K562 (cell line): ENCODE measurements around the gene SPTLC2. TPM values are rescaled to one million over a fixed set of nuclear protein-coding genes. Genes with fewer than 3 reads are reported as not detected.

Source experiments
- ATAC-seq: fragments of 200-7000 bp; cut with Tn5 transposase; 3 replicates; pipeline ENCODE4 v1.9.1; 2020; ENCODE audit warnings: moderate library complexity
- BruUV-seq: library from RNA; stranded (reverse); fragments of 400-500 nt; replicated peaks from 2 replicates; lab custom pipeline; 2021; lab: Mats Ljungman, UMichigan
- CTCF ChIA-PET: fragments of 300-600 bp; formaldehyde crosslinking; extraction: SDS; loops from one replicate; lab custom pipeline; 2021; ENCODE audit warnings: low intra/inter-chr PET ratio; lab: Yijun Ruan, JAX
- POLR2A ChIA-PET: fragments of 300-600, 350-650 bp; sonication (Branson Sonifier 250); formaldehyde crosslinking; extraction: SDS; loops from one replicate; lab custom pipeline; 2021; ENCODE audit warnings: antibody characterized with exemption, inconsistent platforms; lab: Yijun Ruan, JAX
- DNase-seq, 4 experiments: peaks; one replicate each; pipeline versions ENCODE4 v3.0.0 to v3.0.0-alpha.2; 2011 to 2018; ENCODE audit warnings: low spot score in 3 of 4, mixed read lengths in 3 of 4; ENCODE audit errors: extremely low read depth in 1 of 4
- FAIRE-seq: peaks from 2 replicates; lab custom pipeline; 2011; peaks lifted over from hg19 to GRCh38; lab: Jason Lieb, UNC
- H2AFZ ChIP-seq: 2 replicates; pipeline ENCODE4 v1.6.0; 2011; ENCODE audit warnings: low read depth, low read length, control low read depth, inconsistent platforms
- H3K27ac ChIP-seq: fragments of 200-600 bp; 3 replicates; pipeline ENCODE4 v1.8.0; 2011; ENCODE audit warnings: low read depth, mild to moderate bottlenecking, control low read depth, inconsistent platforms, low read length, moderate library complexity, mixed read lengths; ENCODE audit errors: extremely low read depth
- H3K27me3 ChIP-seq, 2 experiments: fragments of 300-600 bp in 1 of 2; 2 replicates in 1 of 2; 3 replicates in 1 of 2; pipeline versions ENCODE4 v1.6.0 to v1.8.0; 2011; ENCODE audit warnings: inconsistent platforms in 2 of 2, low read length in 2 of 2, mild to moderate bottlenecking in 1 of 2, mixed read lengths in 1 of 2, moderate library complexity in 1 of 2; ENCODE audit not compliant: control insufficient read depth in 2 of 2, insufficient read depth in 2 of 2
- H3K36me3 ChIP-seq: fragments of 300-600 bp; 3 replicates; pipeline ENCODE4 v1.8.0; 2011; ENCODE audit warnings: mild to moderate bottlenecking, low read length, inconsistent platforms; ENCODE audit not compliant: control insufficient read depth, insufficient read depth
- H3K4me1 ChIP-seq, 2 experiments: fragments of 200-600 bp in 1 of 2; replicated peaks in 1 of 2; 2 replicates in 1 of 2; 3 replicates in 1 of 2; pipeline versions ENCODE4 v1.5.1 to v1.8.0; 2011; ENCODE audit warnings: inconsistent platforms in 2 of 2, low read length in 2 of 2, mild to moderate bottlenecking in 1 of 2, mixed read lengths in 1 of 2, moderate library complexity in 1 of 2; ENCODE audit not compliant: control insufficient read depth in 2 of 2, insufficient read depth in 2 of 2
- H3K4me2 ChIP-seq: 2 replicates; pipeline ENCODE4 v1.6.1; 2011; ENCODE audit warnings: low read length, control low read depth, inconsistent platforms, mixed read lengths; ENCODE audit not compliant: insufficient read depth
- H3K4me3 ChIP-seq: fragments of 200-600 bp; sonication (generic), shearing (Covaris generic); 2 replicates; pipeline ENCODE4 v1.5.1; 2016; ENCODE audit warnings: control low read depth, inconsistent platforms
- H3K79me2 ChIP-seq: fragments of 200-600 bp; 3 replicates; pipeline ENCODE4 v1.8.0; 2011; ENCODE audit warnings: low read length, inconsistent platforms; ENCODE audit not compliant: control insufficient read depth, insufficient read depth
- H3K9ac ChIP-seq, 2 experiments: 2 replicates each; pipeline versions ENCODE4 v1.6.0 to v1.6.1; 2011; ENCODE audit warnings: low read depth in 2 of 2, low read length in 2 of 2, control low read depth in 1 of 2, inconsistent platforms in 1 of 2, mild to moderate bottlenecking in 1 of 2, mixed read lengths in 1 of 2; ENCODE audit not compliant: insufficient read depth in 1 of 2
- H3K9me1 ChIP-seq: one replicate; pipeline ENCODE4 v1.6.0; 2011; ENCODE audit warnings: inconsistent platforms, mild to moderate bottlenecking, low read length, moderate library complexity; ENCODE audit not compliant: control insufficient read depth, insufficient read depth
- H3K9me3 ChIP-seq: replicated peaks from 2 replicates; pipeline ENCODE4 v1.5.1; 2011; ENCODE audit warnings: low read depth, low read length, inconsistent platforms; ENCODE audit not compliant: control insufficient read depth, insufficient read depth
- H4K20me1 ChIP-seq: replicated peaks from 2 replicates; pipeline ENCODE4 v1.6.1; 2011; ENCODE audit warnings: low read length, inconsistent platforms, mixed read lengths; ENCODE audit not compliant: control insufficient read depth, insufficient read depth
- BCOR ChIP-seq: fragments of 450-650 bp; IDR thresholded peaks from 2 replicates; pipeline ENCODE4 v1.6.1; 2016
- DIDO1 ChIP-seq: fragments of 450-650 bp; IDR thresholded peaks from 2 replicates; pipeline ENCODE4 v1.6.1; 2016; ENCODE audit warnings: low read depth, missing biosample characterization, missing genetic modification characterization
- ESRRA ChIP-seq: fragments of 450-650 bp; IDR thresholded peaks from 2 replicates; pipeline ENCODE4 v1.6.1; 2014; ENCODE audit warnings: low read depth, mild to moderate bottlenecking, moderate library complexity, borderline replicate concordance
- HNRNPUL1 ChIP-seq: fragments of 200-400 bp; formaldehyde crosslinking; IDR thresholded peaks from 2 replicates; pipeline ENCODE4 v1.6.1; 2017; ENCODE audit warnings: low read length
- MIER1 ChIP-seq: fragments of 450-650 bp; IDR thresholded peaks from 2 replicates; pipeline ENCODE4 v1.6.1; 2016; ENCODE audit warnings: antibody characterized with exemption, mild to moderate bottlenecking, low read depth
- MYBL2 ChIP-seq, 2 experiments: fragments of 450-650 bp in 1 of 2; sonication (generic) in 1 of 2; formaldehyde crosslinking in 1 of 2; IDR thresholded peaks; 2 replicates each; pipeline versions ENCODE4 v1.6.1 to v1.8.1; 2017 to 2022; ENCODE audit warnings: borderline replicate concordance in 1 of 2, inconsistent platforms in 1 of 2, low read depth in 1 of 2, mild to moderate bottlenecking in 1 of 2, missing genetic modification reagents in 1 of 2, moderate library complexity in 1 of 2
- NCOA2 ChIP-seq, 2 experiments: fragments of 450-650 bp; IDR thresholded peaks; 2 replicates each; pipeline ENCODE4 v1.6.1; 2018; ENCODE audit warnings: mild to moderate bottlenecking in 2 of 2, moderate library complexity in 1 of 2; ENCODE audit not compliant: partially characterized antibody in 2 of 2
- SETDB1 ChIP-seq: IDR thresholded peaks from one replicate; pipeline ENCODE4 v1.6.1; 2012; ENCODE audit warnings: low read length, control low read depth, inconsistent platforms
- ZBTB17 ChIP-seq: fragments of 450-650 bp; formaldehyde crosslinking; IDR thresholded peaks from 2 replicates; pipeline ENCODE4 v1.4.0; 2020; ENCODE audit warnings: mild to moderate bottlenecking
- WGBS: fragments of 100-300 bp; shearing (Covaris generic); methylation state at CpG from one replicate; pipeline ENCODE4 v1.1.6; 2016; ENCODE audit warnings: low coverage, mixed read lengths; ENCODE audit not compliant: insufficient coverage; ENCODE audit errors: missing lambda C conversion rate; 5-methylcytosine and 5-hydroxymethylcytosine counted together
- in situ Hi-C: fragments of 300-500 bp; cut with MboI; formaldehyde crosslinking; loops from 4 replicates; pipeline ENCODE4 v1.15.0; 2018; ENCODE audit warnings: inconsistent platforms, mixed read lengths
- intact Hi-C: fragments of 100-400 bp; cut with micrococcal nuclease; formaldehyde crosslinking; loops from 2 replicates; pipeline ENCODE4 v1.14.2; 2022
- polyA plus RNA-seq, 8 experiments: library from polyadenylated mRNA; depleted of rRNA in 4 of 8; stranded (reverse) in 5 of 8; unstranded in 3 of 8; fragments of >200 nt; fragmentation: Nextera tagmentation in 2 of 8; fragmentation: Illumina TruSeq in 1 of 8; extraction: Ambion mirVana in 2 of 8; extraction: Trizol in 1 of 8; gene quantifications; 2 replicates each; pipeline versions ENCODE4 v1.2.1 to v1.2.3, GENCODE V29; 2011 to 2014; ENCODE audit warnings: inconsistent platforms in 1 of 8, missing spikeins in 1 of 8
- total RNA-seq, 7 experiments: library from RNA; depleted of rRNA in 6 of 7; stranded (reverse); fragments of >200 nt in 6 of 7; fragmentation: Illumina TruSeq in 2 of 7; extraction: Trizol in 2 of 7; gene quantifications; 2 replicates each; pipeline versions ENCODE4 v1.2.1 to v1.2.3, GENCODE V29; 2011 to 2021; ENCODE audit warnings: low replicate concordance in 1 of 7
- TF ChIP-seq, protein P1 (sequence below): fragments of 450-650 bp; IDR thresholded peaks from 2 replicates; pipeline ENCODE4 v1.6.1; 2017; ENCODE audit warnings: mild to moderate bottlenecking, moderate library complexity
- TF ChIP-seq, protein P2 (sequence below): fragments of 250-450 bp; sonication (Bioruptor Pico); IDR thresholded peaks from 2 replicates; pipeline ENCODE4 v1.4.0; 2020; ENCODE audit warnings: borderline replicate concordance
- TF ChIP-seq, protein P3 (sequence below), 2 experiments: IDR thresholded peaks in 1 of 2; conservative IDR thresholded peaks in 1 of 2; 2 replicates each; pipeline ENCODE4 v1.6.1; 2016; ENCODE audit warnings: low read depth in 2 of 2, mild to moderate bottlenecking in 1 of 2, missing compliant biosample characterization in 1 of 2, missing genetic modification characterization in 1 of 2, moderate library complexity in 1 of 2
- TF ChIP-seq, protein P4 (sequence below): fragments of 450-650 bp; IDR thresholded peaks from 2 replicates; pipeline ENCODE4 v1.6.1; 2016; ENCODE audit warnings: mild to moderate bottlenecking

Gene SPTLC2
- total and polyA plus RNA-seq, 9 of the 15 experiments (the other 6 are each of a cell fraction or from before 2014, with no cell fraction given), result 4.5 to 30.4 (median 14.0) TPM

DNA sequence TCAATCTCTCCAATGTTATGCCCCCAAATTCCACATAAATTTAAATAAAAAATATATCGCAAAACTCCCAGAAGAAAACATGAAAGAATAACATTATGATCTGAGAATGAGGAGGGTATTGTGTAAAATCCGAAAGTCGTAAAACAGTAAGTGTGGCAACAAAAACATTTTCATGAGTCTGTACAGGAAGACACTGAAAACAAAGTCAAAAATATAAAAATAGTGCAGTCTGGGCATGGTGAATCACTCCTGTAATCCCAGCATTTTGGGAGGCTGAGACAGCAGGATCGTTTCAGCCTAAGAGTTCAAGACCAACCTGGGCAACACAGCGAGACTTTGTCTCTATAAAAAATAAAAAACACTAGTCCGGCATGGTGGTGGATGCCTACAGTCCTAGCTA is 57.1 kb downstream of the SPTLC2 start (continued):
- TF ChIP-seq, protein P1, sequence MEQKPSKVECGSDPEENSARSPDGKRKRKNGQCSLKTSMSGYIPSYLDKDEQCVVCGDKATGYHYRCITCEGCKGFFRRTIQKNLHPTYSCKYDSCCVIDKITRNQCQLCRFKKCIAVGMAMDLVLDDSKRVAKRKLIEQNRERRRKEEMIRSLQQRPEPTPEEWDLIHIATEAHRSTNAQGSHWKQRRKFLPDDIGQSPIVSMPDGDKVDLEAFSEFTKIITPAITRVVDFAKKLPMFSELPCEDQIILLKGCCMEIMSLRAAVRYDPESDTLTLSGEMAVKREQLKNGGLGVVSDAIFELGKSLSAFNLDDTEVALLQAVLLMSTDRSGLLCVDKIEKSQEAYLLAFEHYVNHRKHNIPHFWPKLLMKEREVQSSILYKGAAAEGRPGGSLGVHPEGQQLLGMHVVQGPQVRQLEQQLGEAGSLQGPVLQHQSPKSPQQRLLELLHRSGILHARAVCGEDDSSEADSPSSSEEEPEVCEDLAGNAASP, result no peak
- TF ChIP-seq DIDO1 (tag) (no peak), BCOR (no peak), NCOA2 (IDR thresholded peaks at IDR 0.05; ENCODE audit: partially characterized antibody in 2 of 2) (no peak), ZBTB17 (CRISPR knock-in tag) (no peak), ESRRA (no peak), SETDB1 (no peak)
- TF ChIP-seq, protein P2, sequence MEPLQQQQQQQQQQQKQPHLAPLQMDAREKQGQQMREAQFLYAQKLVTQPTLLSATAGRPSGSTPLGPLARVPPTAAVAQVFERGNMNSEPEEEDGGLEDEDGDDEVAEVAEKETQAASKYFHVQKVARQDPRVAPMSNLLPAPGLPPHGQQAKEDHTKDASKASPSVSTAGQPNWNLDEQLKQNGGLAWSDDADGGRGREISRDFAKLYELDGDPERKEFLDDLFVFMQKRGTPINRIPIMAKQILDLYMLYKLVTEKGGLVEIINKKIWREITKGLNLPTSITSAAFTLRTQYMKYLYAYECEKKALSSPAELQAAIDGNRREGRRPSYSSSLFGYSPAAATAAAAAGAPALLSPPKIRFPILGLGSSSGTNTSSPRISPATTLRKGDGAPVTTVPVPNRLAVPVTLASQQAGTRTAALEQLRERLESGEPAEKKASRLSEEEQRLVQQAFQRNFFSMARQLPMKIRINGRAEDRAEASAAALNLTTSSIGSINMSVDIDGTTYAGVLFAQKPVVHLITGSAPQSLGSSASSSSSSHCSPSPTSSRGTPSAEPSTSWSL (CRISPR knock-in tag), result no peak

DNA sequence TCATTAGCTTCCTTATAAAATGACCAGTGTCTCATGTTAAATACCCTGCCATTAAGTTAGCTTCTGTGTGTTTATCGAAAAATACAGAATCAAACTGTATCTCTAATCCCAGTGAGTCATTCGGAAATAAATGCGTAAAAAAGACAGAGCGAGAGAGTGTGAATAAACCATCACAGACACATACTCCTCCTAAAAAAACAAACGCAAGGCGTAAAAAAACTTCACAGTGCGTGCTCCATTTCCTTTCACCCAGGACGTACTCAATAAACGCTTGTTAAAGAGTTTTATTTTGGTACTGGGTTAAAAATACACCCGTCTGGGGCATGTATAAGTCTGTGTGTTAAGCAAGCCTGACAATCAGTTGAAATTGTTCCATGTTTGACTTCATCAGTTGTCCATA is 59.0 kb downstream of the SPTLC2 start:
- H3K27ac ChIP-seq, result no peak overlapping the region
- in situ Hi-C loops, result no loop called here
- no peak overlapping the region for H3K9ac ChIP-seq
- BruUV-seq, result no TSS peak
- no peaks in the 10 kb centered on the region for H3K4me1 ChIP-seq
- no peak overlapping the region for H3K4me2 ChIP-seq
- H3K79me2 ChIP-seq, result no peaks in the 10 kb centered on the region
- ChIA-PET POLR2A (no interaction called here), CTCF (no interaction called here)
- DNase-seq, result no peak
- H4K20me1 ChIP-seq, result no peaks in the 10 kb centered on the region
- no peaks in the 10 kb centered on the region for H3K27me3 ChIP-seq
- no peaks in the 10 kb centered on the region for H3K9me3 ChIP-seq
- H3K36me3 ChIP-seq, result peaks cover 50% of the 10 kb centered on the region; the same call in 2 of the 3 replicates
- no peak overlapping the region for H2AFZ ChIP-seq
- no peak for ATAC-seq
- 89% methylated on average over 8 of the region's 10 CpGs for WGBS
- no peak for FAIRE-seq
- no peak overlapping the region for H3K4me3 ChIP-seq
- H3K9me1 ChIP-seq, result no peaks in the 10 kb centered on the region
- intact Hi-C loops, result no loop called here
- TF ChIP-seq MYBL2 (IDR thresholded peaks at IDR 0.05; ENCODE audit: low read depth) (no peak), MYBL2 (CRISPR knock-in tag; IDR thresholded peaks at IDR 0.05; ENCODE audit: borderline replicate concordance) (no peak), MIER1 (no peak), HNRNPUL1 (no peak)
- TF ChIP-seq, protein P3, sequence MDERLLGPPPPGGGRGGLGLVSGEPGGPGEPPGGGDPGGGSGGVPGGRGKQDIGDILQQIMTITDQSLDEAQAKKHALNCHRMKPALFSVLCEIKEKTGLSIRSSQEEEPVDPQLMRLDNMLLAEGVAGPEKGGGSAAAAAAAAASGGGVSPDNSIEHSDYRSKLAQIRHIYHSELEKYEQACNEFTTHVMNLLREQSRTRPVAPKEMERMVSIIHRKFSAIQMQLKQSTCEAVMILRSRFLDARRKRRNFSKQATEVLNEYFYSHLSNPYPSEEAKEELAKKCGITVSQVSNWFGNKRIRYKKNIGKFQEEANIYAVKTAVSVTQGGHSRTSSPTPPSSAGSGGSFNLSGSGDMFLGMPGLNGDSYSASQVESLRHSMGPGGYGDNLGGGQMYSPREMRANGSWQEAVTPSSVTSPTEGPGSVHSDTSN (CRISPR knock-in tag; IDR thresholded peaks at IDR 0.05; ENCODE audit: low read depth), result no peak
- TF ChIP-seq, protein P3 (tag; conservative IDR thresholded peaks at IDR 0.05; ENCODE audit: low read depth), result no peak
- TF ChIP-seq, protein P4, sequence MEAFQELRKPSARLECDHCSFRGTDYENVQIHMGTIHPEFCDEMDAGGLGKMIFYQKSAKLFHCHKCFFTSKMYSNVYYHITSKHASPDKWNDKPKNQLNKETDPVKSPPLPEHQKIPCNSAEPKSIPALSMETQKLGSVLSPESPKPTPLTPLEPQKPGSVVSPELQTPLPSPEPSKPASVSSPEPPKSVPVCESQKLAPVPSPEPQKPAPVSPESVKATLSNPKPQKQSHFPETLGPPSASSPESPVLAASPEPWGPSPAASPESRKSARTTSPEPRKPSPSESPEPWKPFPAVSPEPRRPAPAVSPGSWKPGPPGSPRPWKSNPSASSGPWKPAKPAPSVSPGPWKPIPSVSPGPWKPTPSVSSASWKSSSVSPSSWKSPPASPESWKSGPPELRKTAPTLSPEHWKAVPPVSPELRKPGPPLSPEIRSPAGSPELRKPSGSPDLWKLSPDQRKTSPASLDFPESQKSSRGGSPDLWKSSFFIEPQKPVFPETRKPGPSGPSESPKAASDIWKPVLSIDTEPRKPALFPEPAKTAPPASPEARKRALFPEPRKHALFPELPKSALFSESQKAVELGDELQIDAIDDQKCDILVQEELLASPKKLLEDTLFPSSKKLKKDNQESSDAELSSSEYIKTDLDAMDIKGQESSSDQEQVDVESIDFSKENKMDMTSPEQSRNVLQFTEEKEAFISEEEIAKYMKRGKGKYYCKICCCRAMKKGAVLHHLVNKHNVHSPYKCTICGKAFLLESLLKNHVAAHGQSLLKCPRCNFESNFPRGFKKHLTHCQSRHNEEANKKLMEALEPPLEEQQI, result no peak
